PFSK-1 (cell line): ENCODE results near the gene IKZF3.

Experiments used
- FOXP2 ChIP-seq: optimal IDR thresholded peaks from 2 replicates; pipeline ENCODE3; 2011; ENCODE audit warnings: borderline replicate concordance, control low read depth, inconsistent platforms; ENCODE audit not compliant: insufficient read depth; ENCODE audit errors: extremely low read length, extremely low read depth
- POLR2AphosphoS5 ChIP-seq: IDR thresholded peaks from 2 replicates; pipeline ENCODE4 v1.6.1; 2012; ENCODE audit warnings: low read depth, mild to moderate bottlenecking, control low read depth, low read length, moderate library complexity
- REST ChIP-seq, 2 experiments: IDR thresholded peaks; 2 replicates each; pipeline versions ENCODE4 v1.6.1 to v1.8.0; 2011 to 2012; ENCODE audit warnings: low read depth in 2 of 2, low read length in 2 of 2, control low read depth in 1 of 2, inconsistent platforms in 1 of 2, mild to moderate bottlenecking in 1 of 2, moderate library complexity in 1 of 2; ENCODE audit not compliant: insufficient read depth in 1 of 2
- SIN3A ChIP-seq: IDR thresholded peaks from 2 replicates; pipeline ENCODE4 v1.6.1; 2012; ENCODE audit warnings: mild to moderate bottlenecking, low read length, moderate library complexity, borderline replicate concordance; ENCODE audit not compliant: insufficient read depth
- TAF1 ChIP-seq: IDR thresholded peaks from 2 replicates; pipeline ENCODE4 v1.6.1; 2012; ENCODE audit warnings: low read length, control low read depth, borderline replicate concordance; ENCODE audit not compliant: insufficient read depth

IKZF3 gene

GRCh38 chr17:39810939-39811728 is 53.0 kb downstream of the IKZF3 start:
- no peak for TF ChIP-seq FOXP2
- TF ChIP-seq SIN3A, result no peak
- no peak for TF ChIP-seq POLR2AphosphoS5
- no peak for TF ChIP-seq REST (IDR thresholded peaks at IDR 0.05; ENCODE audit: insufficient read depth in 1 of 2, low read depth in 2 of 2, low read length in 2 of 2)
- no peak for TF ChIP-seq TAF1

DNA sequence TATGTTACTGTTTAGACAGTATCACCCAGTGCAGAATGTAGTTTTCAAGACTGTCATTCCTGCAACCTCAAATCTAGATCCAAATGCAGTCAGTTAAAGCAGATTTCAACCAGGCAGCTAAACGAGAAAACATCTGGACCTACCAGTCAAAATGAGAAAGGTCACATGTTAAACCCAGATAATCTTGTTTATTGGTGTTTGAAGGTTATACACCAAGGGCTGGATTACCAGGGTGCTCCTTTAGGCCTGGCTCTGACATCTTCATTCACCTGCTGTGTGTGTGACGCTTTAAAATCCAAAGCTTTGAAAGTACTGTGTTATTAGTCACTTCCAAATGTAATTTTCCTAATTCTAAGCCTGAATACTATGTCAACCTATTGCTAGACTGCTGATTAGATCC is 54.9 kb downstream of the IKZF3 start:
- TF ChIP-seq TAF1 (no peak), POLR2AphosphoS5 (no peak), REST (IDR thresholded peaks at IDR 0.05; ENCODE audit: insufficient read depth in 1 of 2, low read depth in 2 of 2, low read length in 2 of 2) (no peak), FOXP2 (no peak), SIN3A (no peak)

DNA sequence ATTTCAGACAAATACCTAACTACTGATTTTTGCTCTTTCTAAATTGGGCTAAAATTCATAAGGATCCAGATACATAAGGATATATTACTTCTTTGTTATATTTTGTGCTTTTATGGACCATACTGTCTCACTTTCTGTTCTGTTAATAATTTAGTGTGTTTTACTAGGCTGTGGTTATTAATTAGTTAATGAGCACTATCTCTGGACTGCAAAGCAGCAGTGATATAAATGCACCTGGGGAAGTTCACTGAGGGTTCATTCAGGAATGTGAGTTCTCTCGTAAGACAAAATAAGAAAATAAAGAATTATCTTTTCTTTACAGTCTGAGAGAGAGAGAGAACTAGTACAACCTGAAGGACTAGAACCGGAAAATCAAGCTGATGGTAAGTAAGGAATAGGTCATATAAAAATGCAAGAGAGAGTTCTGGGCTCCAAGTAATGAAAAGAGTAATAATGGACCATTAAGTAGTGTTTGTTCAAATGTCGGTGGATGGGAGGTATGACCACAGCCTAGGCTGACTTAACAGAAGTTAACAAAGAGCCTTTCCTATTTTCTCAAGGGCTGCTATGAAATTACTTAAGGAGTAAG is 55.6 kb downstream of the IKZF3 start:
- no peak for TF ChIP-seq TAF1
- no peak for TF ChIP-seq SIN3A
- TF ChIP-seq POLR2AphosphoS5, result no peak

DNA sequence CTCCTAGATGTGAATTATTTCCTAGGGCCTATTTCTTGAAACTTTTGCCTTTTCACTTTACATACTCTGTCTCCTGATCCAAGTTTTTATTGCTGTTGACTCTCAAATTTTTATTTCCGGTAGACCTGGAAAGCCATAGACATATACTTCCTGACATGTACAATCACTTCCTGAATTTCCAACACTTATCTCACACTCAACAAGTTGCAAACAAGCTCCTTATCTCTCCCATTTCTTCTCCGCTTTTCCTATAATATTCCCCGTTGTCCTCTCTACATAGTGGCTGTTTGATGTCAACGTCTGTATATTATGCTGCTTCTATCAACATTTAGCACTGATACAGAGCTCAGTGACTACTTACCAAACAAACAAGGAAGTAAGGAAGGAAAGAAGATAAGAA is 59.3 kb downstream of the IKZF3 start:
- TF ChIP-seq REST (IDR thresholded peaks at IDR 0.05; ENCODE audit: insufficient read depth in 1 of 2, low read depth in 2 of 2, low read length in 2 of 2) (no peak), FOXP2 (no peak), SIN3A (no peak), POLR2AphosphoS5 (no peak), TAF1 (no peak)

GRCh38 chr17:39801055-39801454 is 63.1 kb downstream of the IKZF3 start:
- TF ChIP-seq POLR2AphosphoS5, result no peak
- no peak for TF ChIP-seq SIN3A
- no peak for TF ChIP-seq REST (IDR thresholded peaks at IDR 0.05; ENCODE audit: insufficient read depth in 1 of 2, low read depth in 2 of 2, low read length in 2 of 2)
- TF ChIP-seq FOXP2, result no peak
- no peak for TF ChIP-seq TAF1
